ENCODE measurements around the gene RAD51.
"Not testable (repeated sequence)": the region's sequence is repeated elsewhere in the genome, so short reads cannot be mapped to it uniquely, and the experiment has no call there.

Gene RAD51

GRCh38 chr15:40660686-40661085 lies 34.3 kb upstream of the RAD51 start:
- Histone ChIP-seq H3K79me2 (ENCODE audit: insufficient read depth, low read length) (no peaks in the 10 kb centered on the region), H3K9ac (ENCODE audit: low read length) (no peak overlapping the region), H3K4me3 (ENCODE audit: low read depth, low read length, poor library complexity, severe bottlenecking) (no peak overlapping the region), H2AFZ (ENCODE audit: low read length) (no peak overlapping the region), H3K36me3 (ENCODE audit: insufficient read depth, low read length) (peaks cover 60% of the 10 kb centered on the region), H3K27me3 (ENCODE audit: insufficient read depth, low read length) (no peaks in the 10 kb centered on the region), H3K27ac (ENCODE audit: low read depth, low read length, poor library complexity, severe bottlenecking) (no peak overlapping the region), H3K4me2 (ENCODE audit: low read length) (no peak overlapping the region), H3K9me2 (ENCODE audit: low read depth, low read length) (no peaks in the 10 kb centered on the region), H3K4me1 (ENCODE audit: insufficient read depth, low read length, severe bottlenecking) (no peaks in the 10 kb centered on the region), H3F3A (ENCODE audit: insufficient read depth, low read length) (no peaks in the 10 kb centered on the region), H3K9me3 (ENCODE audit: low read length) (no peaks in the 10 kb centered on the region), H4K20me1 (ENCODE audit: insufficient read depth, low read length) (no peaks in the 10 kb centered on the region)
- TF ChIP-seq EZH2 (IDR thresholded peaks at IDR 0.05; ENCODE audit: borderline replicate concordance, low read length) (no peak), CTCF (IDR thresholded peaks at IDR 0.05; ENCODE audit: low read length) (no peak)

DNA sequence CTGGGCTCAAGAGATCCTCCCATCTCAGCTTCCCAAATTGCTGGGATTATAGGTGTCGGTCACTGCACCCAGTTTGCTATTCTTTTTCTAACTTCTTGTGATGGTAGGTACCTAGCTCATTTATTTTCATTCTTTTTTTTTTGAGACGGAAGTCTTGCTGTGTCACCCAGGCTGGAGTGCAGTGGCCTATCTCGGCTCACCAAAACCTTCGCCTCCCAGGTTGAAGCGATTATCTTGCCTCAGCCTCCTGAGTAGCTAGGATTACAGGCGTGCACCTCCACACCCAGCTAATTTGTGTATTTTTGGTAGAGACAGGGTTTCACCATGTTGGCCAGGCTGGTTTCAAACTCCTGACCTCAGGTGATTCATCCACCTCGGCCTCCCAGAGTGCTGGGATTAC lies 30.1 kb upstream of the RAD51 start:
- Histone ChIP-seq H3K36me3 (ENCODE audit: insufficient read depth, low read length) (peaks cover 48% of the 10 kb centered on the region), H3K79me2 (ENCODE audit: insufficient read depth, low read length) (no peaks in the 10 kb centered on the region), H4K20me1 (ENCODE audit: insufficient read depth, low read length) (no peaks in the 10 kb centered on the region), H3F3A (ENCODE audit: insufficient read depth, low read length) (no peaks in the 10 kb centered on the region), H2AFZ (ENCODE audit: low read length) (no peak overlapping the region), H3K9ac (ENCODE audit: low read length) (no peak overlapping the region), H3K4me2 (ENCODE audit: low read length) (no peak overlapping the region), H3K27ac (ENCODE audit: low read depth, low read length, poor library complexity, severe bottlenecking) (no peak overlapping the region), H3K27me3 (ENCODE audit: insufficient read depth, low read length) (no peaks in the 10 kb centered on the region), H3K9me2 (ENCODE audit: low read depth, low read length) (no peaks in the 10 kb centered on the region), H3K4me1 (ENCODE audit: insufficient read depth, low read length, severe bottlenecking) (no peaks in the 10 kb centered on the region), H3K4me3 (ENCODE audit: low read depth, low read length, poor library complexity, severe bottlenecking) (no peak overlapping the region), H3K9me3 (ENCODE audit: low read length) (no peaks in the 10 kb centered on the region)
- TF ChIP-seq CTCF (IDR thresholded peaks at IDR 0.05; ENCODE audit: low read length) (no peak), EZH2 (IDR thresholded peaks at IDR 0.05; ENCODE audit: borderline replicate concordance, low read length) (no peak)

- H3K36me3 ChIP-seq (ENCODE audit: insufficient read depth, low read length); H3K9me3 ChIP-seq (ENCODE audit: low read length); H3K9me2 ChIP-seq (ENCODE audit: low read depth, low read length); H3K4me2 ChIP-seq (ENCODE audit: low read length); H3K27me3 ChIP-seq (ENCODE audit: insufficient read depth, low read length); H3F3A ChIP-seq (ENCODE audit: insufficient read depth, low read length); H3K4me3 ChIP-seq (ENCODE audit: low read depth, low read length, poor library complexity, severe bottlenecking); H3K27ac ChIP-seq (ENCODE audit: low read depth, low read length, poor library complexity, severe bottlenecking); H3K9ac ChIP-seq (ENCODE audit: low read length); H4K20me1 ChIP-seq (ENCODE audit: insufficient read depth, low read length); H3K79me2 ChIP-seq (ENCODE audit: insufficient read depth, low read length); H2AFZ ChIP-seq (ENCODE audit: low read length): not testable (repeated sequence)
- H3K4me1 ChIP-seq (ENCODE audit: insufficient read depth, low read length, severe bottlenecking), result peaks cover 30% of the 10 kb centered on the region
Observed at GRCh38 chr15:40676290-40676689, 18.7 kb upstream of the RAD51 start.

GRCh38 chr15:40676906-40677305 lies 18.1 kb upstream of the RAD51 start:
- not testable (repeated sequence) for H3K36me3 ChIP-seq (ENCODE audit: insufficient read depth, low read length); H2AFZ ChIP-seq (ENCODE audit: low read length); H3K4me2 ChIP-seq (ENCODE audit: low read length); H3K27me3 ChIP-seq (ENCODE audit: insufficient read depth, low read length); H3K9me2 ChIP-seq (ENCODE audit: low read depth, low read length); H3K79me2 ChIP-seq (ENCODE audit: insufficient read depth, low read length); H3K4me3 ChIP-seq (ENCODE audit: low read depth, low read length, poor library complexity, severe bottlenecking); H3K27ac ChIP-seq (ENCODE audit: low read depth, low read length, poor library complexity, severe bottlenecking); H3K9me3 ChIP-seq (ENCODE audit: low read length); H4K20me1 ChIP-seq (ENCODE audit: insufficient read depth, low read length); H3F3A ChIP-seq (ENCODE audit: insufficient read depth, low read length); H3K9ac ChIP-seq (ENCODE audit: low read length)
- H3K4me1 ChIP-seq (ENCODE audit: insufficient read depth, low read length, severe bottlenecking), result peaks cover 27% of the 10 kb centered on the region
